Inflammatory macrophage treated with lipopolysaccharide for 4 hours (primary cell): ENCODE measurements around the gene KCNQ1.

Source experiments
- DNase-seq: peaks from one replicate; pipeline ENCODE4 v3.0.0-alpha.2; 2020

Gene KCNQ1

GRCh38 chr11:2759228-2760195, 314.7 kb downstream of the KCNQ1 start:
- no peak for DNase-seq

GRCh38 chr11:2760196-2760871, 315.5 kb downstream of the KCNQ1 start:
- no peak for DNase-seq

- DNase-seq, result no peak
Observed at GRCh38 chr11:2761131-2762030, 316.6 kb downstream of the KCNQ1 start.

DNA sequence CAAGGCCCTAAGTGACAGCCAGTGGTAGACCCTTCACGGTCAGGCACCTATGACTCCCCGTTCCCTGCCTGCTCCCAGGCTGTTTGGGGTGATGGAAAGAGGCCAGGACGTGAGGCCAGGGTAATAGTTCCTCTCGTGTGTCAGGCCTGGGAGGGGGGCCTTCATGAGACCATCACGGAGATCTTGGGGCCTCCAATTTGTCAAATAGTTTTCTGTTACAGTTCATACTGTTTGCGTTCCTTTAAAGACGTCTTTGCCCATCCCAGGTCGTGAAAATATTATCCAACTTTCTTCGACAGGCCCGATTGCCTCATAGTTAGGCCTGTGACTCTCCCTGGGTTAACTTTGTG, 317.2 kb downstream of the KCNQ1 start:
- no peak for DNase-seq

DNA sequence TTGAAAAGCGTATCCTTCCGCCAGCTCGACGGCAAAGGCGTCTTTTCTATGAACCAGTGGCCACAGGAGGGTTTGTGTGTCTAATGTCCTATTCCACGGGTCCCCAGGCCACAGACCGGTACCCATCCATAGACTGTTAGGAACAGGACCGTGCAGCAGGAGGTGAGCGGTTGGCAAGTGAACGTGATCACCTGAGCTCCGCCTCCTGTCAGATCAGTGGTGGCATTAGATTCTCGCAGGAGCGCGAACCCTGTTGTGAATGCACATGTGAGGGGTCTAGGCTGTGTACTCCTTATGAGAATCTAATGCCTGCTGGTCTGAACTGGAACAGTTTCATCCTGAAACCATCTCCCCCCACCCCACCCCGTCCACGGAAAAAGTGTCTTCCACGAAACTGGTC, 317.6 kb downstream of the KCNQ1 start:
- DNase-seq, result no peak

- DNase-seq, result no peak
Observed at GRCh38 chr11:2763984-2764383, 319.2 kb downstream of the KCNQ1 start.

DNA sequence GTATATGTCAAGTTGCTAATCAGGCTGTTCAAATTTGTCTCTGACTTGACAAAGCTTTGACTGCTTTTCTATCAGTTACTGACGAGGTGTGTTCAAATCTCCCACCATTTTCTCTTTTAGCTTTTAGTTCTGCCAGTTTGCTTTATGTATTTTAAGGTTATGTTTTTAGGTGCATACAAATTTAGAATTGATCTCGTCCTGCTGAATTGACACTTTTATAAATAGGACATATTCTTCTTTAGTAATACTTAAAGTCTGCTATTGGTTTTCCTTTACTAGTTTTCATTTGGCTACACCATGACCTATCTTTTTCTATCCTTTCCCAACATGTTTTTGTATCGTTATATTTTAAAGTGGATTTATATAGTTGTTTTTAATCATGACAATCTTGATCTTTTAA, 320.7 kb downstream of the KCNQ1 start:
- DNase-seq, result no peak

DNA sequence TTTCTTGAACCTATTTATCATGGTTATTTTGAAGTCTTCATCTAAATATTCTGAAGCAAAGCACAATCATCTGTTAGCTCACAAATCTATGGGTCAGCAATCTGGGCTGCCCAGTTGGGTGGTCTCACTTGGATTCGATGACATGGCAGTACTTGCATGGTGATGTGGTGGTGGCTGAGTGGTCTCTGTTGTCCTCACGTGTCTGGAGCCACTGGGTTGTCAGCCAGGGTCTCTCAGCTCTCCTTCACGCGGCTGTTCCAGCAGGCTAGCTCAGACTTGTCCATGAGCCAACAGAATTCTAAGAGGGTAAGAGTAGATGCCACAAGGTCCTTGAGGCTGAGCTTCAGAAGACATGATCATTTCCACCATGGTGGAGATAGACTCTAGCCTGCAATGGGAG, 321.4 kb downstream of the KCNQ1 start:
- DNase-seq, result no peak

- no peak for DNase-seq
Observed at GRCh38 chr11:2767071-2767470, 322.3 kb downstream of the KCNQ1 start.

GRCh38 chr11:2767801-2768200, 323.0 kb downstream of the KCNQ1 start:
- DNase-seq, result no peak

DNA sequence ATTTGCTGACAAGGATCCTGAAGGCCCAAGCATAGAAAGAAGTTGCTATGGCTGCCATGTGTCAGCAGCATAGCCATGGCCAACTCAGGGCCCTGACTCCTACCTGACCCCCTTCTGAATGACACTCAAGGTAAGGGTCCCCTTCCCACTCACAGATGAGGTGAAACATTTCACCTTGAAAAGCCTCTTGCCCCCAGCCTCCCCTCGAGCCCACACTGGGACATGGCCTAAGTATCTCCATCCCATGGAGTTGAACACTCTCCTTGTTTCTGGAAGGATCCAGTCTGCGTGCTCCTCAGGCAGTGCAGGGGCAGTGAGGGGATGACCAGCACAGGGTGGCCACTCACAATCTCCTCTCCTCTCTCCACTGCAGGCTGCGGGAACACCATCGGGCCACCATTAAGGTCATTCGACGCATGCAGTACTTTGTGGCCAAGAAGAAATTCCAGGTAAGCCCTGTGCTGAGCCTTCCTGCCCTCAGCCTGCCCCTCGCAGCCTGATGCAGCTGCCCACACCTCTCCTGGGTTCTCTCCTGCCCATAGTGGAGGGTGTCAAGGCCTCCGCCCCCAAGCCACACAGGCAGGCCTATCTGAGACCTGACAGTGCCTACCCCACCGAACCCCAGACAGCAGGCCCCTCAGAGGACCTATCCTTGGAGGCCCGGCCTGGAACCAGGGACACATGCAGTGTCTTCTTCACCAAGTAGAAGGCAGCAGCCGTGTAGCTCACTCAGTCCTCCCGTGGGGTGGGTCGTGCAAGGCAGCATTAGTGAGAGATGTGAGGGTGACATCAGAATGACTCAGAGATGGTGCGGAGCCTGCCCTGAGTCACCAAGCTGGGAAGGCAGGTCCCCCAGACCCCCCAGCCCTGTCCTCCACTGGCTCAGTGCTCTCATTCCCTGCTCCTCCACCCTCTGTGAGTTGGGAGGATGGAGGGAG, 323.9 kb downstream of the KCNQ1 start:
- no peak for DNase-seq

DNA sequence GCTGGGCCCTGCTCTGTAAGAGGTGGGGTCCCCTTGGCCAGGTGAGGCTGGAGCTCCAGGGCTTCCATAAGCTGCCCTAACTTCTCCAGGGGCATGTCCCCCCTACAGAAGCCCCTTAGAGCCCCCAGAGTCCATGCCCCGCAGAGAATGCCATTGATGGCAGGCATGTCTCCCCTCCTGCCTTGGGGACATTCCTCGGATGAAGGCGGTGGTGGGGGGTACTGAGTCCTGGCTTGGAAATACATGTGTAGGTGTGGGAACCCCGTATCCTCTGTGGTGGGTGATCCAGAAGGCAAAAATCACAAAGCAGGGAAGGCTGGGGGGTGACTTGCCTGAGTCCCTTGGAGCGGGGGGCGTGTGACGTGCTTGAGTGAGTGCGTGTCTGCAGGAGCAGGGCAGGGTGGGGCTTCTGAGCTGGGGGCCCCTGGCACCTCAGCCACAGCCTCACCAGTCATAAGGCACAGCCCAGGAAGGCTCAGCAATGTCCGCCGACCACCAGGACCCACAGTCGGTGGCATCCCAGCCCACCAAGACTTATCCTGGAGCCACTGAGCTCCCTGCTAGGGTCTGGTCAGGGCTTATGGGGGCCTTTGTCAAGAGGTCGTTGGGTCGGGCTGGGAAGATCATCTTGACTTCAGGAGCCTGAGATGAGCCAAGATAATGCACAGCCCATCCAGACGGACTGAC, 324.7 kb downstream of the KCNQ1 start:
- no peak for DNase-seq

- DNase-seq, result no peak
Observed at GRCh38 chr11:2770096-2770751, 325.4 kb downstream of the KCNQ1 start.

DNA sequence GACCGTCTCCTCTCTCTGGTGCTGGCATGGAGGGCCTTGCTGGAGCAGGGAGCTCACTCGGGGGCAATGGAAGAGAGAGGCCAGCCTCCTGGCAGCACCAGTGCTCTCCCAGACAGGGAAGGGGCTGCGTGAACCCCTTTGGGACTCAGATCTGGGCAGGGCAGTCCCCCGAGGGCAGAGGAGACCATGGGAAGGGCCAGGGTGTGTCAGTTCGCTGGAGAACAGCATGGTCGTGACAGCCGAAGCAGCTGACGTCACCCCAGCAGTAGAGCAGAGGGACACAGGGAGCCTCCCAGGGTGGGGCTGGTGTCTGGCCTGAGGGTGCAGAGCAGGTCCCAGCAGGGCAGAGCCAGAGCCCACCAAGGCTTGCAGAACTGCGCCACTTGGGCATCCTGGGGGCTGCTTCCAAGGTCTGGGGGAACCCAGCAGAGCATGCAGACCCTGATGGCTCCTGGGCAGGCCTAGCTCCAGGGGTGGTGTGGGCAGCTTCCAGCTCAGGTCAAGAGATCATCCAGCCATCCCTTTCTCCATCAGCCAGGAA, 326.0 kb downstream of the KCNQ1 start:
- DNase-seq, result no peak

- DNase-seq, result no peak
Observed at GRCh38 chr11:2771758-2772466, 327.1 kb downstream of the KCNQ1 start.

- DNase-seq, result no peak
Observed at GRCh38 chr11:2772544-2773031, 327.8 kb downstream of the KCNQ1 start.

- DNase-seq, result no peak
Observed at GRCh38 chr11:2774173-2775082, 329.6 kb downstream of the KCNQ1 start.

- DNase-seq, result no peak
Observed at GRCh38 chr11:2775083-2775625, 330.3 kb downstream of the KCNQ1 start.
